ENCODE data around the gene NME9. TPM values are rescaled to one million over a fixed set of nuclear protein-coding genes. Genes with fewer than 3 reads are reported as not detected.
"Not testable (repeated sequence)": the region's sequence is repeated elsewhere in the genome, so short reads cannot be mapped to it uniquely, and the experiment has no call there.

Gene NME9
- total RNA-seq (ENCODE audit: insufficient read depth, low replicate concordance), result 0.48 TPM

DNA sequence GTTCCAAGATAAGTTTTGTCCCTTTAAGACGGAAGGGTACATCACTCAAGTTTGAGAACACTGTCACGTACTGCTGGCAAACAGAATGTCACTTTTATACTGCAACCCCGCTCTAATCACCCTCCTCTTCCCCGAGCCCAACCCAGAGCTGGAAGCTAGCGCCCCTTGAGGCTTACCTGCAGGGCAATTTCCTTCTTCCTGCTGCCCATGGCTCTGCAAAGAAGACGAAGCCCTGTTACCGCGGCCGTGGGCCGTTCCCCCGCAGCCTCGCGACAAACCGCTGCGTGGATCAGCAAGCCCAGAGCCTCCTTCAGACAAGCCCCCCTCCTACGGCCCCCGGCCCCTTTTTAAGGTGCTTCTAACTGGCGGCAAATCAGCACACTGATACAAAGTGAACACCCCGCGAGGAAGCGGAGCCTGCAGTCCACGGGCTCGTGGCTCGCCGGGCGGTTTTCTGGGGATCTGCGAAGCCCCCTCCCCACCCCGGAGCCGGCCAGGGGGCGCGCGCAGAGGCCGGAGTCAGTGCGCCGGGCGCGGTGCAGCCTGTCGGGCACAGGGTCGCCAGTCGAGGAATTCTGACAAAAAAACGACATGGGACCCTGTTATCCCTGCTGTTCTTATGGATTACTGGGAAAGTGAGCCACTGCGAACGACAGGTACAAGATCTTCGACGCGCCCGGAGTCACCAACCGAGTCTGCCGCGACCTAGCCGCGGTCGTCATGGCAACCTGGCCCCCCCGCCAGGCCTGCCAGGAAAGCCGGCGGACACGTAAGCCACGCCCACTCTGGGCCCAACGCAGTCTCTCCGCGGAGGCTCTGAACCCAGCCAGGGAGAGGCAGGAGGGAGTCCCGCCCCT is at the start of gene NME9:
NME9 (minus strand) TSS at position 725 of the 857 bp plus-strand sequence; CDS start at position 209, 516 bp downstream.
- DNase-seq (ENCODE audit: low spot score), result peak; percentile 82

GRCh38 chr3:138378990-138379389 is 49.3 kb upstream of the NME9 start:
- no peak for DNase-seq (ENCODE audit: low spot score)

- no peak for DNase-seq (ENCODE audit: low spot score)
These were observed 48.7 kb upstream of the NME9 start for GRCh38 chr3:138378331-138378730.

- DNase-seq (ENCODE audit: low spot score), result no peak
These were observed 48.2 kb upstream of the NME9 start for GRCh38 chr3:138377804-138378203.

GRCh38 chr3:138377212-138377611 is 47.6 kb upstream of the NME9 start:
- not testable (repeated sequence) for DNase-seq (ENCODE audit: low spot score)

GRCh38 chr3:138376663-138377062 is 47.0 kb upstream of the NME9 start:
- DNase-seq (ENCODE audit: low spot score), result no peak

DNA sequence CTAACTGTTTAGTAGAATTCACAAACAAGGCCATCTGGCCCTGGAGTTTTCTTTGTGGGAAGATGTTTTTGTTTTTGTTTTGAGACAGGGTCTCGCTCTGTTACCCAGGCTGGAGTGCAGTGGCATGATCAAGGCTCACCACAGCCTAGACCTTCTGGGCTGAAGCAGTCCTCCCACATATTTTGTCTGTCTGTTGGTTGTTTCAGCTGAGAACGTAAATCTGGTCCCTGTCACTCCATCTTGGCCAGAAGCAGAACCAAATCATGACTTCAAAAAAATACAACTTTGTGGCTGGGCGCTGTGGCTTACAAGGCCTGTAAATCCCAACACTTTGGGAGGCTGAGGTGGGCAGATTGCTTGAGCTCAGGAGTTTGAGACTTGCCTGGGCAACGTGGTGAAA is 45.8 kb upstream of the NME9 start:
- DNase-seq (ENCODE audit: low spot score), result no peak

GRCh38 chr3:138374573-138375134 is 45.0 kb upstream of the NME9 start:
- no peak for DNase-seq (ENCODE audit: low spot score)

DNA sequence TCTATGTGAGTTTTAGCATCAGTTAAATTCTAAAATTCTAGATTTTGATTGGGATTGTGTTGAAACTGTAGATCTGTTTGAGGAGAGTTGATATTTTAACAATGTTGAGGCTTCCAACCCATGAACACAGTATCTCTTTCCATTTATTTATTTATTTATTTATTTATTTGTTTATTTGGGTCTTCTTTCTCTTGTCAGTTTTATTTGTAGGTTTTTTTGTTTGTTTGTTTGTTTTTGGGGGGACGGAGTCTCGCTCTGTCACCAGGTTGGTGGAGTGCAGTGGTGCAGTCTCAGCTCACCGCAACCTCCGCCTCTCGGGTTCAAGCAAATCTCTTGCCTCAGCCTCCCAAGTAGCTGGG is 44.1 kb upstream of the NME9 start:
- DNase-seq (ENCODE audit: low spot score), result no peak

DNA sequence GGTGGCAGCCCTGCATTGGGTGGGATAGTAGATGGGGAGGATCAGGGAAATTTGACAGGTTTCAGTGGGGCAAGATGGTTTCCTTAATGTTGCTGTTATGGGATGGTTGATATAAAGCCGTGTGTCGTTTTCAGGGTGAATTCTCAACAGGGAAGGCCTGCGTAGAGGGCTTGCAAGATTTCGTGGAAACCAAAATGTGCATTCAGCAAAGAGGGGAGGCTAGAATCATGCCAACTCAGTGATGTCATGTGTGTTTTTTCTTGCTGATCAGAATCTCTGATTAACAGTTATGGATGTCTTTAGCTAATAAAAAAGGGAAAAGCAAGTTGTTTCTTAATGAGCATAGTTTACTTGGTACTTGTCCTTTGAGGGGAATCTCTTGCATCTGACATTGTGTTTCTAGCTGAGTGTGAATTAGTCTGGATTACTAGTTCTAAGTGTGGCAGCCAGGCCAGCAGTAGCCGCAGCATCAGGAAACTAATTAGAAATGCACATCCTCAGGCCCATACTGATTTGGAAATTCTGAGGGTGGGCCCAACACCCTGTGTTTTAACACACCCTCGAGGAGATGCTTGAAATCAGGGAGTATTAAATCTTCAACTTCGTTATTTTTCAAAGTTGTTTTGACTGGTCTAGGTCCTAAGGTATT is 43.6 kb upstream of the NME9 start:
- no peak for DNase-seq (ENCODE audit: low spot score)

- no peak for DNase-seq (ENCODE audit: low spot score)
These were observed 41.7 kb upstream of the NME9 start for GRCh38 chr3:138371070-138371965.

- DNase-seq (ENCODE audit: low spot score), result no peak
These were observed 40.7 kb upstream of the NME9 start for GRCh38 chr3:138370321-138370720.

- no peak for DNase-seq (ENCODE audit: low spot score)
These were observed 39.7 kb upstream of the NME9 start for GRCh38 chr3:138369151-138369900.

- DNase-seq (ENCODE audit: low spot score), result no peak
These were observed 38.3 kb upstream of the NME9 start for GRCh38 chr3:138367911-138368310.

GRCh38 chr3:138367326-138367850 is 37.7 kb upstream of the NME9 start:
- no peak for DNase-seq (ENCODE audit: low spot score)

- DNase-seq (ENCODE audit: low spot score), result peak; percentile 15
These were observed 36.5 kb upstream of the NME9 start for GRCh38 chr3:138366006-138366759.

GRCh38 chr3:138365253-138365555 is 35.6 kb upstream of the NME9 start:
- no peak for DNase-seq (ENCODE audit: low spot score)

- no peak for DNase-seq (ENCODE audit: low spot score)
These were observed 35.0 kb upstream of the NME9 start for GRCh38 chr3:138364356-138365252.

- no peak for DNase-seq (ENCODE audit: low spot score)
These were observed 33.7 kb upstream of the NME9 start for GRCh38 chr3:138363322-138363721.
